ENCODE data around the gene MAD1L1.

DNA sequence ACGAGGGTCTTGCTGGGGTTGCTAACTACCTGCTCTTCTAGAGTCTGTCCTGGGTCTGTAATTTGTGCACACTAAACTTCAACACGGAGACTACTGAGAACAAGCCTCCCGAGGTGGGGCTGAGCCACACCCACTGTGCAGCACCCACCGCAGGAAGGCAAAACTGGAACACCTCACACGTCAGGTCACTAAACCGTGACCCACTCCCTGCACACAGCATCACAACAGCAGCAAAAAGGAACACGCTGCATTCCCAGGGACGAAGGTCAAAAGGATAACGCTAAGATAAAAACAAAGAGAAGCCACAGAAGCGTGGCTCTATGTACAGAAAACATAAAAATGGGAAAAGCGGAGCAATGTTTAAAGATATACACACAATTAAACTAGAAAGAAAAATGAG, 170.1 kb downstream of the MAD1L1 start:
- TF ChIP-seq, protein P1, sequence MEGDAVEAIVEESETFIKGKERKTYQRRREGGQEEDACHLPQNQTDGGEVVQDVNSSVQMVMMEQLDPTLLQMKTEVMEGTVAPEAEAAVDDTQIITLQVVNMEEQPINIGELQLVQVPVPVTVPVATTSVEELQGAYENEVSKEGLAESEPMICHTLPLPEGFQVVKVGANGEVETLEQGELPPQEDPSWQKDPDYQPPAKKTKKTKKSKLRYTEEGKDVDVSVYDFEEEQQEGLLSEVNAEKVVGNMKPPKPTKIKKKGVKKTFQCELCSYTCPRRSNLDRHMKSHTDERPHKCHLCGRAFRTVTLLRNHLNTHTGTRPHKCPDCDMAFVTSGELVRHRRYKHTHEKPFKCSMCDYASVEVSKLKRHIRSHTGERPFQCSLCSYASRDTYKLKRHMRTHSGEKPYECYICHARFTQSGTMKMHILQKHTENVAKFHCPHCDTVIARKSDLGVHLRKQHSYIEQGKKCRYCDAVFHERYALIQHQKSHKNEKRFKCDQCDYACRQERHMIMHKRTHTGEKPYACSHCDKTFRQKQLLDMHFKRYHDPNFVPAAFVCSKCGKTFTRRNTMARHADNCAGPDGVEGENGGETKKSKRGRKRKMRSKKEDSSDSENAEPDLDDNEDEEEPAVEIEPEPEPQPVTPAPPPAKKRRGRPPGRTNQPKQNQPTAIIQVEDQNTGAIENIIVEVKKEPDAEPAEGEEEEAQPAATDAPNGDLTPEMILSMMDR (IDR thresholded peaks at IDR 0.05; ENCODE audit: insufficient read depth, low read length, poor library complexity, severe bottlenecking): no peak
- no peak for TF ChIP-seq EZH2phosphoT487 (conservative IDR thresholded peaks at IDR 0.05; ENCODE audit: low read length)
